Measurements from ENCODE around the gene HTD2.
"Not testable (repeated sequence)": the region's sequence is repeated elsewhere in the genome, so short reads cannot be mapped to it uniquely, and the experiment has no call there.

The HTD2 gene

DNA sequence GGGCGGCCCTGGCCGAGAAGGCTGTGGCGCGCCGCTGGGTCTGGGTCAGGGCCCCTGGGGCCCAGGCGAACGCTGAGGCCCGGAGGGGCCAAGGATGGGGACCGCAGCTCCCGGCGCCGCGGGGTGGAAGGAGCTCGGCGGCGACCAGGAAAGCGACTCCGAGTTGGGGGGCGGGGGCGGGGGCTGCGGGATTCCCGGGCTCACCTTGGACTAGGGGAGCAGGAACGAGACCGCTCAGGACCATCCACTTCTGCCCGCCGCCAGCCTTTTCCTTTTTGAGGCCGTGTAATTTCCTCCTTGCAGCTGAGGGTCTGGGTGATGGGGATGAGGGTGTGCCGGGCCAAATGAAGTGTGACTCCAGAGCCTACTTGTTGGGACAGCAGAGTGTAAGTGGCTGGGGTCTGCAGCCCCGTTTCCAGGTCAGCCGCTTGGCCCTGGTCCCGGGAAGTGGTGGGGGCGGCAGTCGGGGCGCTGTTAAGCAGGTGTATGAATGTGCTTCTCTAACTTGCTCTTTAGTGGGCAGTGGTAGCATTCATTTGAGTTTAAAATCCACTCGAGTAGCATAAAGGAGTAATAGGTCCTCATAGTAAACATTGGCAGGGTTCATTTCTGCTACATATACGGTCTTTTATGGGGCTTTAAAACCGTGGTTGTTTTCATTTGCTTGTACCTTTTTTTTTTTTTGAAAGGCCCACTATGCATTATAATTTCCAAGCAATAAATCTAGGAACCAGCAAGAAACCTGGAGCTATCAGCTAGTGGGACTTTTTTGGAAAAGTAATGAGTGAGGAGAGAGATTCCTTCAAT is 27.1 kb downstream of the HTD2 start:
- peak in 1 of 2 experiments; percentile 8 for DNase-seq

DNA sequence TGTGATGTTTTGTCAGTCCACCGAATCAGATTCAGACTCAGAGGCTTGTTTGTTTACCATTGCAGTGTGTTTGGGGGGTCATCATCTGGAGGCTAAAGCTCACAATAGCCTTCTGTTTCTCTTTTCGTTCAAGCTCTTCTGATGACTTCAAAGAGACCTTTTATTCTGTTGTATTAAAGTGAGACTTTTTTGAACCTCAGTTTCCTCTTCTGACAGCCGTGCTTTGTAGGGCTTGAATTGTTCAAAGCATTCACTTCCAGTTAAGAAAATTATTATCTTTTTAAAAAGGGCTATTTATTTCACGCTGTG is 27.6 kb downstream of the HTD2 start:
- no peak for DNase-seq

DNA sequence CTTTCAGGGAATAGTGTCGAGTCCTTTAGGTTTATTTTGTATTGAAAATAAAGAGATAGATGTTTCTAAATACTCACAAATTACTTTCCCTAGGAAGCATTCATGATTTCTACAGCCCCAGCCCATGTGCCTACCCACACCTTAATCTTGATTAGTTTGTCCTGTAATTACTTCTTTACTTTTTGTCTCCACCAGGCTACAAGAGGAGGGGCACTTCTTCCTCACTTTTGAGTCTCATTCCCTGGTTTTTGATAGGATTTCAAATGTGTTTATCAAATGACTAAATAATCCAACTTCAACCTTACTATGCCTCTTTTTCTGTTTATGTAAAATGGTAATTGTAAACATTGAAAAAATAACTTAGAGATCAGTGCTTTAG is 28.2 kb downstream of the HTD2 start:
- DNase-seq, result no peak

DNA sequence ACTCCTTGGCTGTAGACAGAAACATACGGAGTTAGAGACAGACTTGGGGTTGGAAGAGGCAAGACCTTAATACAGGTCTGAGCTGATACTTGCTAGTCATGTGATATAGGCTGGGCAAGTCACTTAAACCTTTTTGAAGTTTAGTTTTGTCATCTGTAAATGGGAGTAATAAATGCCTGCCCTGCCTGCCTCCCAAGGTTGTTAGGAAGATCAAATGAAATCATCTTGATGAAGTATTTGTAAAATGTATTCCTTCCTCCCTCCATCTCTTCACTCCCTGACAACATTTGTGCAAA is 29.3 kb downstream of the HTD2 start:
- no peak for DNase-seq

DNA sequence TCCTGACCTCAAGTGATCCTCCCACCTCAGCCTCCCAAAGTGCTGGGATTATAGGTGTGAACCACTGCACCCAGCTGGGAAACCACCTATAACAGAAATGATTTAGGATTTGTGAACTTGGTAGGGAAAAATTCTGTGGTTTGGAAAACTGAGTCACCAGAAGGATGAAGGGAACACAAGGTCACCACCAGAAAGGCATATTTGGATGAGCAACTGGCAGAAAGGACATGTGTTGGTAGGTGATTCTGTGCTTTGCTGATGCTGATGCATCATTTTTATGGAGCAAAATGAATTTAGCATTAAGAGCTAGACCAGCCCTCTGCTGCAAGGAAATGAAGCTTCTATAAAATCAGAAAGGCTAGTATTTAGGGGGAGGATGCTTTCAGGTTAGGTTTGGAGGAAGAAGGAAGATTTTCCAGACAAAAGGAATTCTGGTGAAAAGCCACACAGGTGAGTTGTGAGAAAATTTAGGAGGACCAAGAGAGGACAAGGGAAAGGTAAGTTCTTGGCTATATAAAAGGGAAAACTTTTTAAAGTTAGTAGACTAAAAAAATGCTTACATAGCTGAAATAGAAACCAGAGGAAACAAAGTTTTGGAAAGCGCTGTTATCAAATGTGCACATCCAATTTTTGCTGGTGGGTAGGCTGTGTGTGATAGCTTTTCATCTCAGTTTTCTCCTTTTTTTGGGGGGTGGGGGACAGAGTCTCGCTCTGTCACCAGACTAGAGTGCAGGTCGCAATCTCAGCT is 30.0 kb downstream of the HTD2 start:
- DNase-seq, result no peak

DNA sequence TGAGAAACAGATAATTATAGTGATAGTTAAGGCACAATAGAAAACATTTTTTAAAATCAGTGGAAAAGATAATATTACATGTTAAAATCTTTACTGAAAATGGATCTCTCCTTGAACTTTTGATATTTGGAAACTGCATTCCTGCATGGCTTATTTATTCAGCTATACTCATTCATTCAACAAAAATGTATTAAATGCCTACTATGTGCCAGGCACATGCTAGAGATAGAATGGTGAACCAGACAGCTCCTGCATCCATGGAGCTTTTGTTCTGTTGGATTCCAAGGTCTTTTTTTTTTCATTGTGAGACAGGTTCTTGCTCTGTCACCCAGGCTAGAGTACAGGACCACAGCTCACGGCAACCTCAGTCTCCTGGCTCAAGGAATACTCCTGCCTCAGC is 30.9 kb downstream of the HTD2 start:
- DNase-seq, result no peak

DNA sequence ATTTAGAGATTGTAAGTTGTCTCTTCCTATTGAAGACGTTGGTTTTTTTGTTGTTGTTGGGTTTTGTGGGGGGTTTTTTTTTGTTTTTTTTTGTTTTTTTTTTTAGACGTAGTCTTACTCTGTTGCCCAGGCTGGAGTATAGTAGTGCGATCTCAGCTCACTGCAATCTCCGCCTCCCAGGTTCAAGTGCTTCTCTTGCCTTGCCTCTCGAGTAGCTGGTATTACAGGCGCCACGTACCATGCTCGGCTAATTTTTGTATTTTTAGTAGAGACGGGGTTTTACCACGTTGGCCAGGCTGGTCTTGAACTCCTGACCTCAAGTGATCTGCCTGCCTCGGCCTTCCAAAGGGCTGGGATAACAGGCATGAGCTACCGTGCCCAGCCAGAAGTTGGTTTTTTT is 32.8 kb downstream of the HTD2 start:
- DNase-seq, result not testable (repeated sequence)

DNA sequence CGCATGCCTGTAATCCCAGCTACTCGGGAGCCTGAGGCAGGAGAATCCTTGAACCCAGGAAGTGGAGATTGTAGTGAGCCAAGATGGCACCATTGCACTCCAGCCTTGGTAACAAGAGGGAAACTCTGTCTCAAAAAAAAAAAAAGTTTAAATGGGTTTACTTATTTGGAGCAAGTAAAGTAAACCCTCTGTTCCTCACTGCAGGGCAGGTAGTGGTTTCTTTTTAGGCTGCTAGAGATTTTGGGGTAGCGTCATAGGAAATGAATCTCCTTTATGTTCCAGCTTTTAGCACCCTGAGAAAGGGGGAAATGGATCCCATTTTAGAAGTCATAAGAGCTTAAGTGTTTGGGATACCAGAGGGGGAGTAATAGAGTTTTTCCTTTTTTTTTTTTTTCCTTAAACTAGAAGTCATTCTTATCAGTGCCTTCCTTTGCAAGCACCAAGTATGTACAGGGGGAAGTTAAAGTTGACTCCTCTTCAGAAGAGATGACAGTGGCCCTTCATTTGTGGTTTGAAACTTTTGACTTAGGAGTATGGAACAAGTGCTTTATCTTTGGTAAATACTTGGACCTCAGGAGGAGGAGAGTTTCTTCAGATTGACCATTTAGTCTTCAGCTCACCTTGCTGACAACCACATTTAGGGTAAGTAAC is 34.4 kb downstream of the HTD2 start:
- no peak for DNase-seq

DNA sequence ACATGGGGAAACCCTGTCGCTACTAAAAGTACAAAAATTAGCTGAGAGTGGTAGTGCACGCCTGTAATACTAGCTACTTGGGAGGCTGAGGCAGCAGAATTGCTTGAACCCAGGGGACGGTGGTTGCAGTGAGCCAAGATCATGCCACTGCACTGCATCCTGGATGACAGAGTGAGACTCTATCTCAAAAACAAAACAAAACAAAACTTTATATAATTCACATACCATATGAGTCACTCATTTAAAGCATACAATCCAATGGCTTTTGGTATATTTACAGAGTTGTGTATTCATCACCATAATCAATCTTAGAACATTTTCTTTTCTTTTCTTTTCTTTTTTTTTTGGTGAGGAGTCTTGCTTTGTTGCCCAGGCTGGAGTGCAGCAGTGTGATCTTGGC is 35.1 kb downstream of the HTD2 start:
- DNase-seq, result no peak

DNA sequence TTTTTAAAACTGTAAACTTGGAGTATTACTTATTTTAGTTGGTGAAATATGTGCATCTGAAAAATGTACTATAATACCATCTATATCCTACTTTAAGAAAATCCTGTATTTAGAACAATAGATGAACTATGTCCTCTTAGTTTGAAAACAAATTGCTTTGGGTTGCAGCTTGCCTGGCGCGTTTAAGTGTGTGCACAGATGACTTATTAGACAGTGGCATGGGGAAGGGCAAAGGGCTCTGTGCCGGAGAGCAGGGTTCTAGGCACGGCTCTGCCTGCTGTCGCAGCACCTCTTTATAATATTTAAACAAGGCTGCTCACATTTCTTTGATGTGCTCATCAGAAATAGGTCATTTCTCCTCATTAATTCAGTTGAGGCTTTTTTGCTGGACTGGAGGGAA is 36.4 kb downstream of the HTD2 start:
- no peak for DNase-seq

DNA sequence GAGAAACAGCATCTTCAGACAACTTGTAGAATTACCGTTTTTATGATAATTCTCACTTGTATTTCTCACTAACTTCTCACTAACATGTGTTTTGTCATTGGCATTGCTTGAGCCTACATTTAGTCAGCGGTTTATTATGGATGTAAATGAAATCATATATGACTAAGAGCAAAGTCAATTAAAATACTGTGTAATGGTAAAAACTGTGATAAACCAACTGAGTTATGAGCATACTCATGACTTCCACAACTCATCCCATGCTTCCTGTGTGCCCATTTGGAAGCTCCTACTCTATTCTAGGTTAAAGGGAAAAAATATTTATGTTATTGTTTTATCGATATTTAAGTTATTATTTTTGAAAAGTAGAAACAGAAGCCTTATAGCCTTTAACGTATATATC is 39.1 kb downstream of the HTD2 start:
- DNase-seq, result no peak

DNA sequence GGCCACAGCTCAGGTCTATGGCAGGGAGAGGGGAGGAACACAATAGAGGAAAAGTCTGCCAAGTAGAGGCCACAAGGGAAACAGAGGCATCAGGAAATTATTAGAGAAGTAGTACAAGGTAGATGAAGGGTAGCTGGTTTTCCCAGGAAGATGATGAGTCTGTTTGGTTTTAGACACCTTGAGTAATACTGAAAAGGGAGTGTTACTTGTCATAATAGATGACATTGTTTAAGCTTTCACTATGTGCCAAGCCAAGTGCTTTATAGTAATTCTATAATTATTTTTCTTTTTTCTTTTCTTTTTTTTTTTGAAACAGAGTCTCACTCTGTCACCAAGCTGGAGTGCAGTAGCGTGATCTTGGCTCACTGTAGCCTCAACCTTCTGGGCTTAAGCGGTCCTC is 40.0 kb downstream of the HTD2 start:
- no peak for DNase-seq

DNA sequence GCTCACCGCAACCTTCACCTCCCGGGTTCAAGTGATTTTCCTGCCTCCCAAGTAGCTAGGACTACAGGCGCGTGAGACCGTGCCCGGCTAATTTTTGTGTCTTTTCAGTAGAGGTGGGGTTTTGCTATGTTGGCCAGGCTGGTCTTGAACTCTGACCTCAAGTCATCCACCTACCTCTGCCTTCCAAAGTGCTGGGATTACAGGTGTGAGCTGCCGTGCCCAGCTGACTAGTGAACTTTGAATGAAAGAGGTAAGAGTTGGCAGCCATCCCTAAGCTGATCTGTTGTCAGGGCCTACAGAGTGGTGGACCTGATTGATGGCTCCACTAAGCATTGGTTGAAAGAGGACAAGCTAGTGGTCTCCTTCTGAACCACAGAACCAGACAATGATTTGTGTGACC is 41.7 kb downstream of the HTD2 start:
- no peak for DNase-seq

DNA sequence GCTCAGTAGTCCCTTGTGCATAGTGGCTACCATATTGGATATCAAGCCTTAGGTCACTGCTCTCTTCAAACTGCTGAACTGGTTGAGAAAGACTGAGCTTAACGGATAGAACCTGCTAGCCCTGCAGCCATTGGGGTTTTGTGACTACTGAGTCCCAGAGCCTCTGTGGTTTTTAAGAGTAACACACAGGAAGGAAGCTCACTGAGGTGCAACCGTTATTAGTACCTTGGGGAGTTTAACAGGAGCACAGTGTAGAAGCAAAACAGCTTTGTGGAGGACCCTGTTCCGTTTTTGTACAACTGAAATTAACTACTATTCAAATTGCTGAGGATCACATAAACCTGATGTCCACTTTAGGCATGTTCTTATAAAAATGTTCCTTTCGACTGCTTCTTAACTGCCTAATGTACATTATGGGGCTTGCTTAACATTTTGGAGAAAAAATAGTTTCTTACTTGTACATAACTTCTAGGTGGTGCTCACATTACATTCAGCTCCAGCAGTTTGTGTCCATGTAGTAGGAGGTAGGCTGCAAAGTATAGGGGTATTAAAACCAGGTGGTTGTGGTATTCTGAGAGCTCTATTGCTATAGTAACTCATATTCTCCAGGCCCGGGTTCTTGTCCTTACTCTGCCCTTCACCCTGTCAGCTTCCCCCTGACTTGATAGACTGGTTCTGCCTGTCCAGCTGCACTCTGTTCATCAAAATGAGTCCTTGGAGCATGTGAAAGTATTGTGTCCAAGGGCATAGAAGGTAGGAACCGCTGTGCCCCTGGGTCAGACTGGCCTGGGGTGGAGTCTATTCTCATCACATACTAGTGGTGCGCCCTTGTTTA is 43.7 kb downstream of the HTD2 start:
- no peak for DNase-seq

DNA sequence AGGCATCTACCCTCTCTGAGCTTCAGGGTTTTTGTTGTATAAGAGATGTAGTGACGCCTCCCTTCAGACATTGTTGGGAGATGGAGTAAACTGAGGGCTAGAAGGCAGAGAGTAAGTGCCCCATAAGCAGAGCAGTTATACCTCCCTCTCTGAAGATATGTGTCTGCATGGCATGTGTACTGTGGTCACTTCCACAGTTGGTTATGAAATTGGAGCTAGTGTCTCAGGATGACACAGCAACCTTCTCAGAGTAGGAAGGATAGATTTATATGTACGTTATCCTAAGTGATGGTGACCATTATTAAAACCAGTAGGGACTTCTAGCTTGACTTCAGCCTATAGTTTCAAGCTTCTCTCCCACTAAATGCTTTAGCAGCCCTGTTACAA is 44.3 kb downstream of the HTD2 start:
- no peak for DNase-seq

DNA sequence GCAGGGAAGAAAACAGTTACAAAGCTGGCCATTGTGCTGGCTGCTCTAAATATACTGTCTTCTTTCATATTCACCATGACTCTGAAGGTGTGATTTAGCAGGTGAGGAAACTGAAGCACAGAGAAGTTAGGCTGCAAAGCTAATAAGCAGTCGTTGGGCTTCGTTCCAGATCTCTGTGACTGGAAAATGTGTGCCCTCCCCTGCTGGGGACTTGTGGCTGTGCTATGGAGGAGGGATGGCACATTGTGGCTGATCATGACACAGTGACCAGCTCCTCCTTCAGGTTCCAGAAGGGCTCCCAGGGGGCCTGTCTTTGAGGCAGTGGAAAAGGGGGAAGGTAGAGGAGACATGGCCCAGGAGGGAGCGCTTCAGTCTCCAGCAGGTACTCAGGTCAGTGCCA is 45.6 kb downstream of the HTD2 start:
- DNase-seq, result peak in 1 of 2 experiments; percentile 32

DNA sequence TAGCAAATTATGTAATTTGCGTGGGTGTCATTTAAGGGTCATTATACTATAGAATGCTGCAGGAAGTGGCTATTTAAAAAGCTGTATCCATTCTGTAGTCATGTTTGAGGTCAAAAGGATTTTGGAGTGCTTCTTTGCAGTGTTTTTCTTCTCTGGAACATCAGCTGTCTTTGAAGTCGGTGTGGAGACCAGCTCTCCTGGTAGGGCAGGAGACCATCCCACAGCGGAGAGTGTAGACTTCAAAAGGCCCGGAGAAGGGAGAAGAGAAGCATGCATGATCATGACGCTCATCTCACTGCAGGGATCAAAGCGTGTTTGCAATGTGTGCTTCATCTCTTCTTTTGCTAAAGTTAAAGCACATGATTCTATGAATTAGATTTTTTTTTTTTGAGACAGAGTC is 46.3 kb downstream of the HTD2 start:
- no peak for DNase-seq

DNA sequence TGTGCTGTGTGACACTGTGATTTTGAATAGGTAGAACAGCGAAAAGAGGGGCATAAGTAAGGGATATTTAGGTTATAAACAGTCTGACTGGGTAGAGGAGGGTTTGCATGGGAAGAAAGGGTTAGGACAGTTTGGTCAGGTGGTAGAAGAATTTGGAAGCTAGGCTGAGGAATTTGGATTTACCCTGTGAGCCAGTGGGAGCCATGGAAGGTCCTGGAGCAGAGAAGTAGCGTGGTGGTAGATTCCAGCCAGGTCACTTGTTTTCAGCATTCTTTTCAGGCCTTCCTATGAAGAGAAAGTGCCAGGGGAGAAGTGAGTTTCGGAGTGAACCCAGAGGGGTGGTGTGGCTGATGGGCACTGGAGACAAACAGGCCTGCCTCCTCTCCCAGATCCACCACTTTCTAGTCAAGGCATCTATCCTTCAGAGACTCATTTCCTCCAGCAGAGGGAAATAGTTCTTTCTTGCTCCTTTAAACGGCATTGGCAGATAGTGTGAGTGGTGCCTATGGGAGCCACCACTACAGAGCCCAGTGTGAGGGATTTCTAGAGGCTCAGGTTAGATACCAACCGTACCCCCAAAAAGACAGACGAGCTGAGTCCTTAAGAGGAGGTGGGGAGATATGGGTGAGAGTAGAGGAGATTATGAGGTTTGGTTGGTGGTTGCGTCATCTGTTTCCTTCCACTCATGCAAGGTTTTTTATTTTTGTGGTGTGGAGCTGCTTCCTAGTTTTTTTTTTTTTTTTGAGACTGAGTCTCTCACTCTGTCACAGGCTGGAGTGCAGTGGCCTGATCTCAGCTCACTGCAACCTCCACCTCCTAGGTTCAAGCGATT is 47.6 kb downstream of the HTD2 start:
- no peak for DNase-seq

DNA sequence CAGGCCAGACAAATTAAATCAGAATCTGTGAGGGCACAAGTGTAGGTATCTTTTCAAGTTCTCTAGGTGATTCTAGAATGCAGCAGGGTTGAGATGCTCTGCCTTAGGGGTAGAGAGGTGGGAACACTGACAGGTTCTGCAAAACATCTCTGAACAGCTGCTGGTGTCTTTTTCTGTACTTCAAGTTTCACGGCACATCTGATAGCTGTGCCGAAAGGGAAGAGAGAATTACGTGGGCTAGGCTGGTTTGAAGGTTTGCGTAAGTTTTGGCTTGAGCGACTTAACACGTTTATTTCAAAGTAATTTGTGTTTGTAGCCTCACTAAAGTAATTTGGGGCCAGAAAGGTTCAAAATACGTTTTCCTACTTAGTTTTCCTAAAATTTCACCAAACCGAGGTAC is 48.9 kb downstream of the HTD2 start:
- DNase-seq, result no peak

DNA sequence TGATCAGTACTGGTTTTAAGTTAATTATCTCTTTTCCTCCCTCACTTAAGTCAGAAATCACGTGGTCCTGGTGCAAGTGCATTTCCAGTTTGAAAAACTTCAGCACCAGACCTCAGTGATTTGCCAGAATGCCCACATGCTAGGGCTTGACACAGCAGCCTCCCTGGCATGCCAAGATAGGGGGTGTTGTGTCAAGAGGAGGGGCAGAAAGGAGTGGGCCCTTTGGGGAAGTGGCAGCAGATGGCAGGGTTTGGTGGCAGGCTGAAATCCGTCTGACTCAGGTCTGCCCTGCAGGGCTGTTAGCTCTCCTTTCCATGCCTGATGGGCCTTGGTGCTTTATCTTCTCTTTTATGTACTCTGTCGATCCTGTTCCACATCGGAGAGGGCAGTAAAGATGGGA is 49.7 kb downstream of the HTD2 start:
- DNase-seq, result no peak

DNA sequence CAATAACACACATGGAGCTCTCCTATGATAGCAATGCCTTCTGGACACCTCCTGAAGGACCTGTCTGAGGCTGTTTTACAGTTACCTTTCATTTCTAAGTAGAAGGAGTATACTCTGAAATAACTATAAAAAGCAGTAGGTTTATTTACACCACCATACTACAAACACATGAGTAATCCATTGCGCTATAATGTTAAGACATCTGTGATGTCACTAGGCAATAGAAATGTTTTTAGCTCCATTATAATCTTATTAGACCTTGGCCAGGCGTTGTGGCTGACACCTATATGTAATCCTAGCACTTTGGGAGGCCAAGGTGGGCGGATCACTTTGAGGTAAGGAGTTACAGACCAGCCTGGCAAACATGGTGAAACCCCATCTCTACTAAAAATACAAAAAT is 51.1 kb downstream of the HTD2 start:
- DNase-seq, result no peak

DNA sequence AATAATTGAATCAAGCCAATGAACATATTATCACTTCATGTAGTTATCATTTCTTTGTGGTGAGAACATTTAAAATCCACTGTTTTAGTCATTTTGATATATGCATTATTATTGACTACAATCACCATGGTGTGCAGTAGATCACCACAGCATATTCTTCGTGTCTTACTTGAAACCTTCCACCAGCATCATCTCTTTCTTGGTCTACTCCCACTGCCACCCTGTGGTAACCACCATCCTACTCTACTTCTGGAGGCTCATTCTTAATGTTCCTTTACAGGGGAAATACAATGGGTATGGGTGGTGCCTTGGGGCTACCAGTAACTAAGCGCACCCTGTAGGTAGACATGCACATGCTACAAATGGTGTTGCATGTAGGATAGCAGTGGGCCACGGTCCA is 51.8 kb downstream of the HTD2 start:
- no peak for DNase-seq

DNA sequence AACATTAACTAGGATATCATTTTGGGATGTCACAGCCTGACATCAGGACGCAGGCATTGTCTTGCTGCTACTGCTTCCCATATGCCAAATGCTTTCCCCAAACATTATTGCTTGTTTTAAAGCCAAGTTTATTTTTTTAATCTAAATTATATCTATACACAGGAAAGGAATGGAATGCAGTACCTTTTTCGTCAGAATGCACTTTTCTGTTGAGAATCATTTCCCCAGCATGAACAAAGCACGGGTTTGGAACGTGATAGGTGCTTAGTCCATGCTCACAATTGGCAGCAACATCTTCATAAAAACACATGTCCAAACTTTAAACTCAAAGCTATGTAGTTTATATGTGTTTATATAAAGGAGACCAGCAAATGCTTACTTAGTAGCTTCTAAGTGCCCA is 52.5 kb downstream of the HTD2 start:
- no peak for DNase-seq
